NCI-H1092 (cell line): ENCODE measurements around the gene CXCR4.
"Not testable (repeated sequence)": the region's sequence is repeated elsewhere in the genome, so short reads cannot be mapped to it uniquely, and the experiment has no call there.

Experiments used
- DNase-seq: peaks from one replicate; lab custom pipeline; 2025; lab: John Stamatoyannopoulos, UW

Gene CXCR4

DNA sequence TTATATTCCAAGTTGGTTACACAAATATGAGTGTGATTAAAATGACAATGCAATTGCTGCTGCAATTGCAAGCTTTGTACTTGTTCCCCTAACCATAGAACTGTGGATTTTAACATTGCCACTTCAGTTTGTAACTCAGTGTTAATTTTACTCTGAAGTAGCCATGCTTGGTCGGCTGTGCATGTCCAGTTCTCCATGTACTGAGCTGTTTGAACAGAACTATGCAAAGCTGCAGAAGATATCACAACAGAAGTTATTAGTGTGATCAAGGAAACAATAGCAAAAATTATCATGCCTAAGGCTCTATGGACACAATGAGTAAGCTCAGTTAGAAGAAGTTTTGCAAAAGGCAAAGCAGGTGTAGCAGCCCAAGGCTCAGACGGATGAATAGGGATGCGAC, 45.3 kb downstream of the CXCR4 start:
- DNase-seq, result no peak

DNA sequence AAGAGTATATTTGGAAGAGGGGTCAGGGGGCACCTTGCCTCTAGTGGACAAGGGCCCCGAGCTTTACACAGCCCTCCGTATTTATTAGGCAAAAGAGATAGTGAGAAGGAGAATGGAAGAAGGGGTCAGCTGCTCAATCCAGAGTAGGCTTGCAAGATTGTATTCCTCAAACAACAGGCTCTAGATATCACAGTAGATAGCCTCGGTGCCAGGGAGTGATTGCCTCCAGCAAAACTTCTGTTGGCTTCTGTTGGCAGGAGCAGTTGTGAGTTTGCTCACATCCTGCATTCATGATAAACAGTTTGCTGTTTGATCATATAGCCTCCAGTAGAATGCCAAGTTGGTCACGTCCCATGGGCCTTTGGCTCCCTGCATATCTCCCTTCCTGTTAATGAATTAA, 46.1 kb downstream of the CXCR4 start:
- DNase-seq, result not testable (repeated sequence)

GRCh38 chr2:136070913-136071312, 47.0 kb downstream of the CXCR4 start:
- DNase-seq, result no peak

DNA sequence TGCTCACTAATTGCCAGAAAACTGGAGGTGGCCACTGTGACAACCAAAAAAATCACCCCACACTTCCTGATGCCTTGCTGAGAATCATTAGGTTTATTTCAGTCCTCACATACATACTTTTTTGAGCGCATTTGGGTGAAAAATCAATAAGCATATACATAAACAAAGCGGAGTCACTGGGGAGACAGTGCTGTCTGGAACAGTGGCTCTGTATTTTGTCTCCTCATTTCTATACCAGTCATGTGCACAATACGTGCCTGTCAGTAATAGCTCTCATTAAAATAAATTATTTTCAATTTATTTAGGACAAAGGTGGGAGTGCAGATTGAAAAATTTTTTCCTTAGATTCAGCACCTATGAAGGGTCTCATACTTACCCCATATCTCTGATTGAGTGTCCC, 48.2 kb downstream of the CXCR4 start:
- DNase-seq, result no peak

DNA sequence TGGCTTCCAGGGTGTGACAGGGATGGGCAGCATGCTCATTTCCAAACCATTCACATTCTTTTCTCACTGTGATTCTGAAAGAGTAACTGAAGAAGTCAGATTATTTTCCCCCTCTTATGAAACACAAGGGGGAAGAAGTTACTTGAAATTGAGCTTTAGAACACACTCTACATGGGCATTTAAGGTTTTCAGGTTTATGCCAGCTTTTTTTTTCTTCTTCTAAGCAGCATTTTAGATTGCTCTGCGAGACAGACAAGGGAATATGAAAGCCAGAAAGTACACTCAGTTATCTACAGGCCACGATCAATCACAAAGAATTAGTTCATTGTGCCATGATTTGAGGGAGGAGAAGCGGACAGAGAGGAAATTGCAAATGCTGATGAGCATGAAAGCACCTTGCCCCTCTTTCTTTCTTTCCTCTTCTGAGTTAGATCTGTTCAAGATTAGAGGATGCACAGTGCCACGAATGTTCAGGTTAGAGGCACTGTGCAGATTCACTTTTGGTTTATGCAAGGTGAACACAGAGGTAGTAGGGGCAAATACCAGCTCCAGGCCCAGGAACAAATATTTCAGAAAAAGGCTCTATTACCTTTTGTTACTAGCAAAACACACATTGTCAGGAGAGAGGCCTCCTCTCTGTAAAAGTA, 49.2 kb downstream of the CXCR4 start:
- DNase-seq, result no peak

DNA sequence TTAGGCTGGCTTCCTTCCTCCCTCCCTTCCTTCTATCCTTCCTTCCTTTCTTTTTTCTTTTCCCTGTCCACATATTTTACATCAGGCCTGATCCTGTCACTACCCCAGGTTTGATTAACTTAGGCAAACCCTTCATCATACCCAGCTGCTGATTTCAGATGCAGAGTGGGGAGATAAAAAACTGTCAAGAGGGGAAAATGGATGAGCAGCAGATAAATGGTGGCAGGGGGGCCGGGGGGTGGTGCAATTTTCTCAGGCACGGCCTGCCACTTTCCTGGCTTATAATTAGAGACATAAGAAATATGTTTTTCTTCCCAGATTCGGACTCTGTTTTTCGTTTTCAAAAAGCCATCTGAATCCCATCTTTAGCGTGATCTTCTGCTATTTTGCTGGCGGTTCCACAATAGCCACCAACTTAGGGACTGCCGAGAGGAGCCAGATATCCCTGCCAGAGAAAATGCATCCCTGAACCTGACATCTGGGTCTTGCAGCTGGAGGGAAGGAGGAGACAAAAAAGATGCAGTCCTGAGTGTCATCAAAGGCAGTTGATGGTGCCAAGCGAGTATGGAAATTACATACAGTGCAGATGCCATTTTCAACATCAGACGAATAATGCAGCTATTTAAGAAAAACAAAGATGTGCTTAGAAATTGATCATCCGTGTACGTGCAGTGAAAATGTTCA, 49.9 kb downstream of the CXCR4 start:
- no peak for DNase-seq

DNA sequence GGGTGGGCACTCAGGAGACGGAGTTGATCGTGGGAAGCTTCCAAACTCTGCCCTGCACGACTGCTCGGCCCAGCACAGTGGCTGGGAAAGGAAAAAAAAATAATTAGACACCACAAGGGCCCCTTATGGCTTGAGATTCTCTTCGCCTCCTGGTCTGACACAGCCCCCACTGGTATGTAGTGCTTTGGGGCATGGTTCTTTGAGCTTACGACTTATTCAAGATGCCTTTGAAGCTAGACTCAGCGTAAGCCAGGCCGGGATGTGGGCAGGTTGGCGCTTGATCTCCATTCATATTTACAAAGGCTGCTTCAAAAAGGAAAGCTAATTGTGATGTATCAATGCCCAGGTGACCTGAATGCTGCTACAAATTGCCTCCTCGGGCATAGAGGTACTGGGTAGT, 50.5 kb downstream of the CXCR4 start:
- no peak for DNase-seq

DNA sequence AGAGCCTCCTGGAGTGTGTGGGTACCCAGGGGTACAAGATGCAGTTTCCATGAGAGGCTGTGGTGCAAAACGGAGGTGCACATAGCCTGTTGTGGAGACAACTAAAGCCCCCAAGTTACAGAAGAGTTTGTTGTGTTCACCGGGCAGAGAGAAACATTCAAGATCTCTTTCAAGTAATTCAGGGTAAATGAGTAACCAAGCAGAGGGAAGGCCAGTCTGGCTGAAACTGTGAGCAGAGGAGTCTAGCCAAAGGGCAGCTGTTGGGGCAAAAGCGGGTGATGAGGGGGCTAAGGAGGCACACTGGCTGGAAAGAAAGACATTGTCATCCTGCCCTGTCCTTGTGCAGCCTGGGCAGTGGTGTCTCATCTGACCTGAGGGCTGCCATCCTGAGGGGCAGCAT, 52.0 kb downstream of the CXCR4 start:
- no peak for DNase-seq

DNA sequence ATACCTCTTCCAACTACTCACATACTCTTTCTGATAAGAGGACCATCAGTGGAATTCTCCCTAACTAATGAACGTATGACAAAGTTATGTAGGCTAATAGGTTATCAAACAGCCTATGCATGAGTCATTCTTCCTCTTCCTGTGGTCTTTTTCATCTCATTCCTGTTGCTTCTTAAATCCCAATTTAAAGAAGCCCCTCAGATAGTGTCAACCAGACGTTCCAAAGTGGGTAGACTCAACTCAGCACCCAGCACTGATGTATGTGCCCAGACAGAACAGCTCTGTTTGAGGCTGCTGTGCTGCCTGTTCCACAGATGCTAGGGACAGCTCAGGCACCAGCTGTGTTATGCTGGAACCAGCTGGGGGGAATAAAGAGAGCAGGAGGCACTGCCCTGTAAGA, 52.6 kb downstream of the CXCR4 start:
- no peak for DNase-seq
